Measurements from ENCODE around the gene EVI2A. TPM values are rescaled to one million over a fixed set of nuclear protein-coding genes. Genes with fewer than 3 reads are reported as not detected.
A peak's percentile ranks its signal among the peaks of the same experiment; 100 is the strongest.
"Not testable (repeated sequence)": the region's sequence is repeated elsewhere in the genome, so short reads cannot be mapped to it uniquely, and the experiment has no call there.

Gene EVI2A, protein sequence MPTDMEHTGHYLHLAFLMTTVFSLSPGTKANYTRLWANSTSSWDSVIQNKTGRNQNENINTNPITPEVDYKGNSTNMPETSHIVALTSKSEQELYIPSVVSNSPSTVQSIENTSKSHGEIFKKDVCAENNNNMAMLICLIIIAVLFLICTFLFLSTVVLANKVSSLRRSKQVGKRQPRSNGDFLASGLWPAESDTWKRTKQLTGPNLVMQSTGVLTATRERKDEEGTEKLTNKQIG
- total RNA-seq = 10 to 100 TPM; 20.4 to 58.7 TPM
- polyA plus RNA-seq (ENCODE audit: insufficient read length in 2 of 2) = 10 to 100 TPM; 28.0 to 41.1 TPM
- long read RNA-seq, donor 1, transcript EVI2A-203 (2 exons, 1,854 nt) = major isoform, 37 of 39 reads
- long read RNA-seq, donor 1, partial matches to known transcripts = 0 of 39 reads
- long read RNA-seq, donor 1, other reads (novel, unspliced or antisense) = 0 of 39 reads
- long read RNA-seq, donor 2, partial matches to known transcripts = 0 of 4 reads
- long read RNA-seq, donor 2, other reads (novel, unspliced or antisense) = 0 of 4 reads
- long read RNA-seq, donor 3, transcript EVI2A-203 (2 exons, 1,854 nt) = major isoform, 12 of 12 reads
- long read RNA-seq, donor 3, partial matches to known transcripts = 0 of 12 reads
- long read RNA-seq, donor 3, other reads (novel, unspliced or antisense) = 0 of 12 reads
- long read RNA-seq, donor 4, transcript EVI2A-203 (2 exons, 1,854 nt) = major isoform, 6 of 6 reads
- long read RNA-seq, donor 4, partial matches to known transcripts = 0 of 6 reads
- long read RNA-seq, donor 4, other reads (novel, unspliced or antisense) = 0 of 6 reads

DNA sequence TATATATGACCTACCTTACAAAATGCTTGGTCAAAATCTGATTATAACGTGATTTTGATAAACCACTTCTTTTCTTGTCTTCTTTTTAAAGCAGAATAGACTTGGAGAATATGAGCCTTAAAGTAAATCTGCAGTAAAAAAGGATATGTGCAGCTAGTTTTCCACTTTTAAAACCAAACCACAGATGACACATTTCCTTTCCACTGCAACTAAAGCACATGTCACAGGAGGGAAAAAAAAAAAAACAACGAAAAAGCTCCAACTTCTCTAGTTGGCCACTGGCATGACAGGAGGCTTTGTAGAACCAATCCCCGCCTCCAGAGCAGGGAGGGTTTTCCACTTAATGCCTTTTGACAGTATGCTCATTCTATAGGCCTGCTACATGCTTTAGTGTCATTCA lies at the start of gene EVI2A:
Gene EVI2A (minus strand): TSS at position 142 of the 400 bp plus-strand sequence. CDS start 2,609 bp downstream, outside the sequence.
- H3K9me3 ChIP-seq (ENCODE audit: control insufficient read depth, insufficient read depth, low read length) = no peaks in the 10 kb centered on the region
- H3K36me3 ChIP-seq (ENCODE audit: control insufficient read depth, insufficient read depth, low read length) = peaks cover 7% of the 10 kb centered on the region
- peak within 1 kb of the TSS; percentile 36 for H3K27ac ChIP-seq (ENCODE audit: low read depth, low read length)
- H3K4me3 ChIP-seq (ENCODE audit: low read depth, low read length) = peak within 1 kb of the TSS; percentile 7
- H3K27me3 ChIP-seq (ENCODE audit: control insufficient read depth, insufficient read depth, low read length) = no peaks in the 10 kb centered on the region
- no peaks in the 10 kb centered on the region for H3K4me1 ChIP-seq (ENCODE audit: control insufficient read depth, insufficient read depth, low read length)
- no CpG with 5 or more reads among the region's 3 CpGs for WGBS (ENCODE audit: insufficient coverage)
- peak in 2 of 6 donors; percentile 41 to 56 for DNase-seq (ENCODE audit: low read depth in 4 of 6, low spot score in 6 of 6)

GRCh38 chr17:31369266-31369665 lies 47.8 kb upstream of the EVI2A start:
- H3K27ac ChIP-seq (ENCODE audit: low read depth, low read length) = no peak overlapping the region
- H3K9me3 ChIP-seq (ENCODE audit: control insufficient read depth, insufficient read depth, low read length) = no peaks in the 10 kb centered on the region
- no peaks in the 10 kb centered on the region for H3K4me1 ChIP-seq (ENCODE audit: control insufficient read depth, insufficient read depth, low read length)
- H3K27me3 ChIP-seq (ENCODE audit: control insufficient read depth, insufficient read depth, low read length) = no peaks in the 10 kb centered on the region
- DNase-seq (ENCODE audit: low read depth in 4 of 6, low spot score in 6 of 6) = no peak
- no peak overlapping the region for H3K4me3 ChIP-seq (ENCODE audit: low read depth, low read length)
- H3K36me3 ChIP-seq (ENCODE audit: control insufficient read depth, insufficient read depth, low read length) = peaks cover 11% of the 10 kb centered on the region

- peaks cover 8% of the 10 kb centered on the region for H3K36me3 ChIP-seq (ENCODE audit: control insufficient read depth, insufficient read depth, low read length)
- no peaks in the 10 kb centered on the region for H3K4me1 ChIP-seq (ENCODE audit: control insufficient read depth, insufficient read depth, low read length)
- no peak for DNase-seq (ENCODE audit: low read depth in 4 of 6, low spot score in 6 of 6)
- no peak overlapping the region for H3K4me3 ChIP-seq (ENCODE audit: low read depth, low read length)
- no CpG with 5 or more reads among the region's 4 CpGs for WGBS (ENCODE audit: insufficient coverage)
- no peak overlapping the region for H3K27ac ChIP-seq (ENCODE audit: low read depth, low read length)
- H3K27me3 ChIP-seq (ENCODE audit: control insufficient read depth, insufficient read depth, low read length) = no peaks in the 10 kb centered on the region
- H3K9me3 ChIP-seq (ENCODE audit: control insufficient read depth, insufficient read depth, low read length) = no peaks in the 10 kb centered on the region
These were observed 44.7 kb upstream of the EVI2A start for GRCh38 chr17:31366088-31366487.

DNA sequence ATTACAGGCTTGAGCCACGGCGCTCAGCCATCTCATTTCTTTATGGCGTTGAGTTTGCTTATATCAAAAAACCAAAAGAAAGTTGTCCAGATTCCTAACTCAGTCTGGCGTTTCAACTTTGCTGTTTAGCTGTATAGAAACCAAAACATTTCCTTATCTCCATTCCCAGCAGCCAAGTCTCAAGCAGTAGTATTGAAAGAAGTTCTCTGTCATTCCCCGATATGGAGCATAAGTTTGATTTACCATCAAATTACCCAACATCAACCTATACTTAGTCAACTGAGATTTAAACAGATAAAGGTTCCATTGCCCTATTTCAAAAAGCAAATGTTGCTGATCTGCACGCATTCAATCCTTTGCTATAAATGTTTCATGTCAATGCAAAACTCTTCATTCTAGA lies 42.6 kb upstream of the EVI2A start:
- Histone ChIP-seq H3K4me1 (ENCODE audit: control insufficient read depth, insufficient read depth, low read length) (no peaks in the 10 kb centered on the region), H3K4me3 (ENCODE audit: low read depth, low read length) (no peak overlapping the region), H3K9me3 (ENCODE audit: control insufficient read depth, insufficient read depth, low read length) (no peaks in the 10 kb centered on the region), H3K27me3 (ENCODE audit: control insufficient read depth, insufficient read depth, low read length) (no peaks in the 10 kb centered on the region), H3K27ac (ENCODE audit: low read depth, low read length) (no peak overlapping the region), H3K36me3 (ENCODE audit: control insufficient read depth, insufficient read depth, low read length) (peaks cover 15% of the 10 kb centered on the region)
- DNase-seq (ENCODE audit: low read depth in 4 of 6, low spot score in 6 of 6) = no peak
- 98% methylated on average over 5 of the region's 6 CpGs for WGBS (ENCODE audit: insufficient coverage)

DNA sequence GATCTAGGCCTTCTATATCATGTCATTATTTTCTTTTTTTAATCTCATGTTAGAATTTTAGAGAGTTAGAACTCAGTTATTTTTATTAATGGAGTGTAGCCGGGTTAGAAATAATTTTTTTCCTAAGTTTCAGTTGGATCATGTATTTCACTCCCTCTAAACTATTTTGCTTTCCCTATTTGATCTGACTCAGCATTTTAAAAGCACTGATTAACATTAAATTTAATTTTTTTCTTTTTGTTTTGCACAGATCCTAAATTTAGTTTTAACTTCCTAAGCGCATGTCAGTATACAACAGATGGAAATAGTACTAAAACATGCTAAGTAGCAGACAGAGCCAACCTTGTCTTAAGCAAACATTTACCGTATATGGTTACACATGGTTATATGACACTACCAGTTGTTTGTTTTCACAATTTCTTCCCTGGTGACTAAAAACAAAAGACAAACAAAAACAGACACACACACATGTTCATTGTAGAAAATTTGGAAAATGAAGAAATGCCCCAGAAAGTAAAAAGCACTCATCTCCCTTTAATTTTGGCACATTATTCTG lies 36.5 kb upstream of the EVI2A start:
- DNase-seq (ENCODE audit: low read depth in 4 of 6, low spot score in 6 of 6) = peak in 1 of 6 donors; percentile 20
- Histone ChIP-seq H3K36me3 (ENCODE audit: control insufficient read depth, insufficient read depth, low read length) (peaks cover 15% of the 10 kb centered on the region), H3K27ac (ENCODE audit: low read depth, low read length) (no peak overlapping the region), H3K27me3 (ENCODE audit: control insufficient read depth, insufficient read depth, low read length) (no peaks in the 10 kb centered on the region), H3K4me3 (ENCODE audit: low read depth, low read length) (no peak overlapping the region), H3K9me3 (ENCODE audit: control insufficient read depth, insufficient read depth, low read length) (no peaks in the 10 kb centered on the region), H3K4me1 (ENCODE audit: control insufficient read depth, insufficient read depth, low read length) (no peaks in the 10 kb centered on the region)
- WGBS (ENCODE audit: insufficient coverage) = no CpG with 5 or more reads among the region's 3 CpGs

DNA sequence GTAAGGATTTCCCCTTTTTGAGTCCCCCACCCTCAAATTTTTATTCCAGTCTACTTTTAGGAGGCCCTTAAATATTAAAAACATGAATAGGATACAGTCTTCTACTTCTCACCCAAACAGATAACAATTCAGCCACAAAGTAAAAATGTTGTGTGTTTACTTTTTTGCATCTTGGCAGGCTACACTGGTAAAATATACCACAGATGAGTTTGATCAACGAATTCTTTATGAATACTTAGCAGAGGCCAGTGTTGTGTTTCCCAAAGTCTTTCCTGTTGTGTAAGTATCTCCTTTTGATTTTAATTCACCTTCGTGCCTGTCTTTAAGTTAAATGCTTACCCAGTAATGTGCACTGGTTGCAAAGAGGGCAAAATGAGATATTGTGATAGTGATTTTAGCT lies 35.7 kb upstream of the EVI2A start:
- H3K27ac ChIP-seq (ENCODE audit: low read depth, low read length) = no peak overlapping the region
- H3K36me3 ChIP-seq (ENCODE audit: control insufficient read depth, insufficient read depth, low read length) = peaks cover 20% of the 10 kb centered on the region
- H3K4me1 ChIP-seq (ENCODE audit: control insufficient read depth, insufficient read depth, low read length) = no peaks in the 10 kb centered on the region
- H3K9me3 ChIP-seq (ENCODE audit: control insufficient read depth, insufficient read depth, low read length) = no peaks in the 10 kb centered on the region
- H3K4me3 ChIP-seq (ENCODE audit: low read depth, low read length) = no peak overlapping the region
- no peak for DNase-seq (ENCODE audit: low read depth in 4 of 6, low spot score in 6 of 6)
- WGBS (ENCODE audit: insufficient coverage) = no CpG with 5 or more reads among the region's 2 CpGs
- H3K27me3 ChIP-seq (ENCODE audit: control insufficient read depth, insufficient read depth, low read length) = no peaks in the 10 kb centered on the region

GRCh38 chr17:31355935-31356334 lies 34.5 kb upstream of the EVI2A start:
- no peak overlapping the region for H3K27ac ChIP-seq (ENCODE audit: low read depth, low read length)
- H3K36me3 ChIP-seq (ENCODE audit: control insufficient read depth, insufficient read depth, low read length) = peaks cover 25% of the 10 kb centered on the region
- H3K9me3 ChIP-seq (ENCODE audit: control insufficient read depth, insufficient read depth, low read length) = no peaks in the 10 kb centered on the region
- H3K4me1 ChIP-seq (ENCODE audit: control insufficient read depth, insufficient read depth, low read length) = no peaks in the 10 kb centered on the region
- no peak overlapping the region for H3K4me3 ChIP-seq (ENCODE audit: low read depth, low read length)
- WGBS (ENCODE audit: insufficient coverage) = no CpG with 5 or more reads among the region's 1 CpG
- no peaks in the 10 kb centered on the region for H3K27me3 ChIP-seq (ENCODE audit: control insufficient read depth, insufficient read depth, low read length)
- no peak for DNase-seq (ENCODE audit: low read depth in 4 of 6, low spot score in 6 of 6)

DNA sequence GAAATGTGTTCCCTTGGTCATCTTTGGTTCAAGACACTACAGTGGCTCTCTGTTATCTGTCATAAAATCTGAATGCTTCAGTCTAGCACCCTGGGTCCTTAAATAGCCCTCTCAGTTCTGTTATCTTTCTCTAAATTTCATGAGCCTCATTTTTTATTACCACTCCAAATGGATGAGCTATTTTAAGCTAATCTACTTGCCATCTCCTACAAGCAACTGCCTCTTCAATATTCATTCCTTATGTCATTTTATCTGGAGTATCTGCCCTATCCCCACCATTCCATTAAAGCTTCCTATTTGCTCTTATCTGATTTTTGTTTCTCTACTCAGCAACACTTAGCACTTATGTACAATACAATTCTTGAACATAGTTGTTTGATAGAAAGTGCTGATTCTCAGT lies 28.0 kb upstream of the EVI2A start:
- H3K36me3 ChIP-seq (ENCODE audit: control insufficient read depth, insufficient read depth, low read length) = peaks cover 22% of the 10 kb centered on the region
- H3K27ac ChIP-seq (ENCODE audit: low read depth, low read length) = no peak overlapping the region
- no peaks in the 10 kb centered on the region for H3K9me3 ChIP-seq (ENCODE audit: control insufficient read depth, insufficient read depth, low read length)
- no peaks in the 10 kb centered on the region for H3K4me1 ChIP-seq (ENCODE audit: control insufficient read depth, insufficient read depth, low read length)
- DNase-seq (ENCODE audit: low read depth in 4 of 6, low spot score in 6 of 6) = no peak
- no peaks in the 10 kb centered on the region for H3K27me3 ChIP-seq (ENCODE audit: control insufficient read depth, insufficient read depth, low read length)
- H3K4me3 ChIP-seq (ENCODE audit: low read depth, low read length) = no peak overlapping the region

GRCh38 chr17:31345191-31345747 lies 23.8 kb upstream of the EVI2A start:
- H3K36me3 ChIP-seq (ENCODE audit: control insufficient read depth, insufficient read depth, low read length) = peaks cover 20% of the 10 kb centered on the region
- not testable (repeated sequence) for H3K9me3 ChIP-seq (ENCODE audit: control insufficient read depth, insufficient read depth, low read length); DNase-seq (ENCODE audit: low read depth in 4 of 6, low spot score in 6 of 6); H3K27me3 ChIP-seq (ENCODE audit: control insufficient read depth, insufficient read depth, low read length); H3K4me3 ChIP-seq (ENCODE audit: low read depth, low read length); H3K27ac ChIP-seq (ENCODE audit: low read depth, low read length); H3K4me1 ChIP-seq (ENCODE audit: control insufficient read depth, insufficient read depth, low read length)
- no CpG with 5 or more reads among the region's 34 CpGs for WGBS (ENCODE audit: insufficient coverage)
